Gastroesophageal sphincter (tissue), 3 donors: ENCODE data around the gene PRUNE1.

Source experiments
- EP300 ChIP-seq: sonication (generic); formaldehyde crosslinking; IDR thresholded peaks from one replicate; pipeline ENCODE4 v1.6.1; 2017; ENCODE audit warnings: antibody characterized with exemption, mild to moderate bottlenecking
- POLR2A ChIP-seq, 2 donors: fragments of 450-650 bp; IDR thresholded peaks; one replicate each; pipeline ENCODE4 v1.6.1; 2017; ENCODE audit warnings: antibody characterized with exemption in 2 of 2, mild to moderate bottlenecking in 2 of 2, moderate library complexity in 1 of 2
- TF ChIP-seq, protein P1 (sequence below), 4 experiments: fragments of 200-600 bp in 2 of 4; fragments of 450-650 bp in 2 of 4; sonication (generic) in 1 of 4; IDR thresholded peaks; one replicate each; pipeline ENCODE4 v1.5.1; 2017 to 2019; ENCODE audit warnings: antibody characterized with exemption in 4 of 4, mild to moderate bottlenecking in 2 of 4, moderate library complexity in 2 of 4

DNA sequence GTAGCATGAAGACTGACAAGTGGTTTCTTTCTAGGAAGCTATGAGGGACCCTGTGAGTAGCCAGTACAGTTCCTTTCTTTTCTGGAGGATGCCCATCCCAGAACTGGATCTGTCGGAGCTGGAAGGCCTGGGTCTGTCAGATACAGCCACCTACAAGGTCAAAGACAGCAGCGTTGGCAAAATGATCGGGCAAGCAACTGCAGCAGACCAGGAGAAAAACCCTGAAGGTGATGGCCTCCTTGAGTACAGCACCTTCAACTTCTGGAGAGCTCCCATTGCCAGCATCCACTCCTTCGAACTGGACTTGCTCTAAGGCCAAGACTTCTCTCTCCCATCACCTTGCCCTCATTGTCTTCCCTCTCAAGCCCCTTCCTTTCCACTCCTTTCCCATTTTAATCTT, 58.9 kb downstream of the PRUNE1 start:
- TF ChIP-seq, protein P1, sequence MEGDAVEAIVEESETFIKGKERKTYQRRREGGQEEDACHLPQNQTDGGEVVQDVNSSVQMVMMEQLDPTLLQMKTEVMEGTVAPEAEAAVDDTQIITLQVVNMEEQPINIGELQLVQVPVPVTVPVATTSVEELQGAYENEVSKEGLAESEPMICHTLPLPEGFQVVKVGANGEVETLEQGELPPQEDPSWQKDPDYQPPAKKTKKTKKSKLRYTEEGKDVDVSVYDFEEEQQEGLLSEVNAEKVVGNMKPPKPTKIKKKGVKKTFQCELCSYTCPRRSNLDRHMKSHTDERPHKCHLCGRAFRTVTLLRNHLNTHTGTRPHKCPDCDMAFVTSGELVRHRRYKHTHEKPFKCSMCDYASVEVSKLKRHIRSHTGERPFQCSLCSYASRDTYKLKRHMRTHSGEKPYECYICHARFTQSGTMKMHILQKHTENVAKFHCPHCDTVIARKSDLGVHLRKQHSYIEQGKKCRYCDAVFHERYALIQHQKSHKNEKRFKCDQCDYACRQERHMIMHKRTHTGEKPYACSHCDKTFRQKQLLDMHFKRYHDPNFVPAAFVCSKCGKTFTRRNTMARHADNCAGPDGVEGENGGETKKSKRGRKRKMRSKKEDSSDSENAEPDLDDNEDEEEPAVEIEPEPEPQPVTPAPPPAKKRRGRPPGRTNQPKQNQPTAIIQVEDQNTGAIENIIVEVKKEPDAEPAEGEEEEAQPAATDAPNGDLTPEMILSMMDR (IDR thresholded peaks at IDR 0.05) = no peak
- TF ChIP-seq POLR2A (IDR thresholded peaks at IDR 0.05) (no peak), EP300 (no peak)
